HepG2 (cell line): ENCODE measurements around the gene UBE2D4. TPM values are rescaled to one million over a fixed set of nuclear protein-coding genes. Genes with fewer than 3 reads are reported as not detected.

Experiments
- ARNT2 ChIP-seq: sonication (generic); formaldehyde crosslinking; IDR thresholded peaks from 2 replicates; pipeline ENCODE4 v1.8.0; 2022; ENCODE audit warnings: mild to moderate bottlenecking, low read depth, missing genetic modification reagents, moderate library complexity
- HNRNPLL ChIP-seq: fragments of 200-400 bp; formaldehyde crosslinking; IDR thresholded peaks from 2 replicates; pipeline ENCODE4 v1.6.1; 2017; ENCODE audit warnings: mild to moderate bottlenecking, low read depth, low read length; ENCODE audit not compliant: poor library complexity, severe bottlenecking
- KLF9 ChIP-seq: IDR thresholded peaks from 2 replicates; pipeline ENCODE4 v1.6.1; 2016; ENCODE audit warnings: low read depth
- NFE2L1 ChIP-seq: sonication (generic); formaldehyde crosslinking; IDR thresholded peaks from 2 replicates; pipeline ENCODE4 v1.4.0; 2020; ENCODE audit warnings: missing genetic modification reagents, mild to moderate bottlenecking, borderline replicate concordance
- SMARCC2 ChIP-seq: fragments of 450-650 bp; IDR thresholded peaks from 2 replicates; pipeline ENCODE4 v1.6.1; 2017; ENCODE audit warnings: antibody characterized with exemption, mild to moderate bottlenecking
- SOX6 ChIP-seq, 2 experiments: fragments of 450-650 bp in 1 of 2; sonication (generic) in 1 of 2; formaldehyde crosslinking in 1 of 2; IDR thresholded peaks; 2 replicates each; pipeline versions ENCODE4 v1.4.0 to v1.6.1; 2017 to 2020; ENCODE audit warnings: antibody characterized with exemption in 1 of 2, mild to moderate bottlenecking in 1 of 2, missing genetic modification reagents in 1 of 2
- TRAFD1 ChIP-seq: sonication (generic); formaldehyde crosslinking; IDR thresholded peaks from 2 replicates; pipeline ENCODE4 v1.5.1; 2020; ENCODE audit warnings: missing genetic modification reagents, mild to moderate bottlenecking, borderline replicate concordance
- ZNF260 ChIP-seq: sonication (generic); formaldehyde crosslinking; IDR thresholded peaks from 2 replicates; pipeline ENCODE4 v1.4.0; 2020; ENCODE audit warnings: missing genetic modification reagents, low read depth, mild to moderate bottlenecking, borderline replicate concordance
- ZNF282 ChIP-seq: fragments of 450-650 bp; IDR thresholded peaks from 2 replicates; pipeline ENCODE4 v1.6.1; 2018; ENCODE audit not compliant: partially characterized antibody
- ZNF354B ChIP-seq: sonication (generic); formaldehyde crosslinking; IDR thresholded peaks from 2 replicates; pipeline ENCODE4 v1.8.0; 2022; ENCODE audit warnings: mild to moderate bottlenecking, missing genetic modification reagents
- ZNF660 ChIP-seq: sonication (generic); formaldehyde crosslinking; IDR thresholded peaks from 2 replicates; pipeline ENCODE4 v1.5.1; 2020; ENCODE audit warnings: mild to moderate bottlenecking, low read depth, missing genetic modification reagents, borderline replicate concordance
- polyA plus RNA-seq, 8 experiments: library from polyadenylated mRNA; depleted of rRNA in 3 of 8; stranded (reverse) in 7 of 8; unstranded in 1 of 8; fragments of >200 nt; fragmentation: Illumina TruSeq in 4 of 8; extraction: Trizol in 4 of 8; gene quantifications; 2 replicates each; pipeline versions ENCODE4 v1.2.1 to v1.2.3, GENCODE V29; 2011 to 2016; ENCODE audit warnings: low read depth in 4 of 8, missing spikeins in 1 of 8, mixed read lengths in 1 of 8; ENCODE audit not compliant: insufficient read depth in 1 of 8
- total RNA-seq, 5 experiments: library from RNA; depleted of rRNA; stranded (reverse); fragments of >200 nt; fragmentation: Illumina TruSeq; extraction: Trizol; gene quantifications; 2 replicates each; pipeline ENCODE4 v1.2.3, GENCODE V29; 2016; ENCODE audit warnings: low read depth in 1 of 5
- TF ChIP-seq, protein P1 (sequence below): sonication (generic); formaldehyde crosslinking; conservative IDR thresholded peaks from 2 replicates; pipeline ENCODE4 v1.4.0; 2020; ENCODE audit warnings: missing genetic modification reagents
- TF ChIP-seq, protein P2 (sequence below): sonication (generic); formaldehyde crosslinking; IDR thresholded peaks from 2 replicates; pipeline ENCODE4 v1.5.1; 2020; ENCODE audit warnings: mild to moderate bottlenecking, missing genetic modification reagents, moderate library complexity
- TF ChIP-seq, protein P3 (sequence below): sonication (generic); formaldehyde crosslinking; IDR thresholded peaks from 2 replicates; pipeline ENCODE4 v1.4.0; 2020; ENCODE audit warnings: missing genetic modification reagents

The UBE2D4 gene
- total and polyA plus RNA-seq, 2 of the 13 experiments (the other 11 are each of a cell fraction or from before 2014, with no cell fraction given) = 9.9 to 16.0 TPM

DNA sequence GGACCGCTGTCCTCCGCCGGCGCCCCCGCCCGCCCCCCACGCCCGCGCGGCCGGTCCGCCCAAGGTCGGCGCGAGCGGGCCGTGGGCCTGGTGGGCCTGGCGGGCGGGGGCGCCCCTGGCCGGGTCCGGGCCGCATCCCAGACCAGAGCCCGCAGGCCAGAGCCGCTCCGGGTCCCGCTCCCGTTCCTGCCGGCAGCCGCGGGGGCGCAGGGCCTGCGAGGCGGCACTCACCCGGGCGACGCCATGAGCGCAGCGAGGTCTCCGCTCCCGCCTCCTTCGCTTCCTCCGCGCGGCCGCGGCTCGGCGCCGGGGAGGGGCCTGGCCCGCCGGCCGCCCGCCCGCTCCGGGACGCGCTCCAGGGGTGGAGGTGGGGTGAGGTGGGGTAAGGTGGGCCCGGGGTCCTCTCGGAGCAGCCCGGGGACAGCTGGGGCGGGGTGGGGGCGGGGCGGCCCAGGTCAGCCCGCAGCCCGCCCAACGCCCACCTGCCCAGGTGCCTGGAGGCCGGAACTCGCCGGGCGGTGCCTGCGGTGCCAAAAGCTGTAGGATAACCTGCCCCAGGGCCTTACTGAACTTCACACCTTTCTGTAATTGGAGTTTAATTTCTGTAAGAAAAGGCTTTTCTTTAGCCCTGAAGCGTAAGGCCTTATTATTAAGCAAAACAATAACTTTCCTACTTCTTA, 19.8 kb upstream of the UBE2D4 start, which contains the start of gene URGCP (continued):
- no peak for TF ChIP-seq SOX6 (IDR thresholded peaks at IDR 0.05)
- no peak for TF ChIP-seq SOX6 (CRISPR knock-in tag; IDR thresholded peaks at IDR 0.05)
- TF ChIP-seq ARNT2 (CRISPR knock-in tag) = peak; percentile 73; the same call in 1 of the 2 replicates
- TF ChIP-seq ZNF660 (CRISPR knock-in tag) = no peak
- peak; percentile 78 for TF ChIP-seq HNRNPLL
- TF ChIP-seq TRAFD1 (CRISPR knock-in tag) = no peak
- TF ChIP-seq KLF9 = no peak
- TF ChIP-seq ZNF282 = no peak
- TF ChIP-seq, protein P1, sequence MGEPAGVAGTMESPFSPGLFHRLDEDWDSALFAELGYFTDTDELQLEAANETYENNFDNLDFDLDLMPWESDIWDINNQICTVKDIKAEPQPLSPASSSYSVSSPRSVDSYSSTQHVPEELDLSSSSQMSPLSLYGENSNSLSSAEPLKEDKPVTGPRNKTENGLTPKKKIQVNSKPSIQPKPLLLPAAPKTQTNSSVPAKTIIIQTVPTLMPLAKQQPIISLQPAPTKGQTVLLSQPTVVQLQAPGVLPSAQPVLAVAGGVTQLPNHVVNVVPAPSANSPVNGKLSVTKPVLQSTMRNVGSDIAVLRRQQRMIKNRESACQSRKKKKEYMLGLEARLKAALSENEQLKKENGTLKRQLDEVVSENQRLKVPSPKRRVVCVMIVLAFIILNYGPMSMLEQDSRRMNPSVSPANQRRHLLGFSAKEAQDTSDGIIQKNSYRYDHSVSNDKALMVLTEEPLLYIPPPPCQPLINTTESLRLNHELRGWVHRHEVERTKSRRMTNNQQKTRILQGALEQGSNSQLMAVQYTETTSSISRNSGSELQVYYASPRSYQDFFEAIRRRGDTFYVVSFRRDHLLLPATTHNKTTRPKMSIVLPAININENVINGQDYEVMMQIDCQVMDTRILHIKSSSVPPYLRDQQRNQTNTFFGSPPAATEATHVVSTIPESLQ (CRISPR knock-in tag) = no peak
- TF ChIP-seq, protein P2, sequence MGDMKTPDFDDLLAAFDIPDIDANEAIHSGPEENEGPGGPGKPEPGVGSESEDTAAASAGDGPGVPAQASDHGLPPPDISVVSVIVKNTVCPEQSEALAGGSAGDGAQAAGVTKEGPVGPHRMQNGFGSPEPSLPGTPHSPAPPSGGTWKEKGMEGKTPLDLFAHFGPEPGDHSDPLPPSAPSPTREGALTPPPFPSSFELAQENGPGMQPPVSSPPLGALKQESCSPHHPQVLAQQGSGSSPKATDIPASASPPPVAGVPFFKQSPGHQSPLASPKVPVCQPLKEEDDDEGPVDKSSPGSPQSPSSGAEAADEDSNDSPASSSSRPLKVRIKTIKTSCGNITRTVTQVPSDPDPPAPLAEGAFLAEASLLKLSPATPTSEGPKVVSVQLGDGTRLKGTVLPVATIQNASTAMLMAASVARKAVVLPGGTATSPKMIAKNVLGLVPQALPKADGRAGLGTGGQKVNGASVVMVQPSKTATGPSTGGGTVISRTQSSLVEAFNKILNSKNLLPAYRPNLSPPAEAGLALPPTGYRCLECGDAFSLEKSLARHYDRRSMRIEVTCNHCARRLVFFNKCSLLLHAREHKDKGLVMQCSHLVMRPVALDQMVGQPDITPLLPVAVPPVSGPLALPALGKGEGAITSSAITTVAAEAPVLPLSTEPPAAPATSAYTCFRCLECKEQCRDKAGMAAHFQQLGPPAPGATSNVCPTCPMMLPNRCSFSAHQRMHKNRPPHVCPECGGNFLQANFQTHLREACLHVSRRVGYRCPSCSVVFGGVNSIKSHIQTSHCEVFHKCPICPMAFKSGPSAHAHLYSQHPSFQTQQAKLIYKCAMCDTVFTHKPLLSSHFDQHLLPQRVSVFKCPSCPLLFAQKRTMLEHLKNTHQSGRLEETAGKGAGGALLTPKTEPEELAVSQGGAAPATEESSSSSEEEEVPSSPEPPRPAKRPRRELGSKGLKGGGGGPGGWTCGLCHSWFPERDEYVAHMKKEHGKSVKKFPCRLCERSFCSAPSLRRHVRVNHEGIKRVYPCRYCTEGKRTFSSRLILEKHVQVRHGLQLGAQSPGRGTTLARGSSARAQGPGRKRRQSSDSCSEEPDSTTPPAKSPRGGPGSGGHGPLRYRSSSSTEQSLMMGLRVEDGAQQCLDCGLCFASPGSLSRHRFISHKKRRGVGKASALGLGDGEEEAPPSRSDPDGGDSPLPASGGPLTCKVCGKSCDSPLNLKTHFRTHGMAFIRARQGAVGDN (CRISPR knock-in tag) = 0 out of 2 replicates have a peak, but pooled peaks have one; percentile 36
- no peak for TF ChIP-seq ZNF354B (CRISPR knock-in tag)
- TF ChIP-seq SMARCC2 = no peak
- TF ChIP-seq, protein P3, sequence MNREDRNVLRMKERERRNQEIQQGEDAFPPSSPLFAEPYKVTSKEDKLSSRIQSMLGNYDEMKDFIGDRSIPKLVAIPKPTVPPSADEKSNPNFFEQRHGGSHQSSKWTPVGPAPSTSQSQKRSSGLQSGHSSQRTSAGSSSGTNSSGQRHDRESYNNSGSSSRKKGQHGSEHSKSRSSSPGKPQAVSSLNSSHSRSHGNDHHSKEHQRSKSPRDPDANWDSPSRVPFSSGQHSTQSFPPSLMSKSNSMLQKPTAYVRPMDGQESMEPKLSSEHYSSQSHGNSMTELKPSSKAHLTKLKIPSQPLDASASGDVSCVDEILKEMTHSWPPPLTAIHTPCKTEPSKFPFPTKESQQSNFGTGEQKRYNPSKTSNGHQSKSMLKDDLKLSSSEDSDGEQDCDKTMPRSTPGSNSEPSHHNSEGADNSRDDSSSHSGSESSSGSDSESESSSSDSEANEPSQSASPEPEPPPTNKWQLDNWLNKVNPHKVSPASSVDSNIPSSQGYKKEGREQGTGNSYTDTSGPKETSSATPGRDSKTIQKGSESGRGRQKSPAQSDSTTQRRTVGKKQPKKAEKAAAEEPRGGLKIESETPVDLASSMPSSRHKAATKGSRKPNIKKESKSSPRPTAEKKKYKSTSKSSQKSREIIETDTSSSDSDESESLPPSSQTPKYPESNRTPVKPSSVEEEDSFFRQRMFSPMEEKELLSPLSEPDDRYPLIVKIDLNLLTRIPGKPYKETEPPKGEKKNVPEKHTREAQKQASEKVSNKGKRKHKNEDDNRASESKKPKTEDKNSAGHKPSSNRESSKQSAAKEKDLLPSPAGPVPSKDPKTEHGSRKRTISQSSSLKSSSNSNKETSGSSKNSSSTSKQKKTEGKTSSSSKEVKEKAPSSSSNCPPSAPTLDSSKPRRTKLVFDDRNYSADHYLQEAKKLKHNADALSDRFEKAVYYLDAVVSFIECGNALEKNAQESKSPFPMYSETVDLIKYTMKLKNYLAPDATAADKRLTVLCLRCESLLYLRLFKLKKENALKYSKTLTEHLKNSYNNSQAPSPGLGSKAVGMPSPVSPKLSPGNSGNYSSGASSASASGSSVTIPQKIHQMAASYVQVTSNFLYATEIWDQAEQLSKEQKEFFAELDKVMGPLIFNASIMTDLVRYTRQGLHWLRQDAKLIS (CRISPR knock-in tag) = no peak
- TF ChIP-seq NFE2L1 (CRISPR knock-in tag) = no peak
- no peak for TF ChIP-seq ZNF260 (CRISPR knock-in tag)
